K562 (cell line): ENCODE data around the gene TAS2R42. TPM values are rescaled to one million over a fixed set of nuclear protein-coding genes. Genes with fewer than 3 reads are reported as not detected.

Experiments
- ATAC-seq: fragments of 200-7000 bp; cut with Tn5 transposase; 3 replicates; pipeline ENCODE4 v1.9.1; 2020; ENCODE audit warnings: moderate library complexity
- BruUV-seq: library from RNA; stranded (reverse); fragments of 400-500 nt; replicated peaks from 2 replicates; lab custom pipeline; 2021; lab: Mats Ljungman, UMichigan
- CTCF ChIA-PET: fragments of 300-600 bp; formaldehyde crosslinking; extraction: SDS; loops from one replicate; lab custom pipeline; 2021; ENCODE audit warnings: low intra/inter-chr PET ratio; lab: Yijun Ruan, JAX
- POLR2A ChIA-PET: fragments of 300-600, 350-650 bp; sonication (Branson Sonifier 250); formaldehyde crosslinking; extraction: SDS; loops from one replicate; lab custom pipeline; 2021; ENCODE audit warnings: antibody characterized with exemption, inconsistent platforms; lab: Yijun Ruan, JAX
- DNase-seq, 4 experiments: peaks; one replicate each; pipeline versions ENCODE4 v3.0.0 to v3.0.0-alpha.2; 2011 to 2018; ENCODE audit warnings: low spot score in 3 of 4, mixed read lengths in 3 of 4; ENCODE audit errors: extremely low read depth in 1 of 4
- FAIRE-seq: peaks from 2 replicates; lab custom pipeline; 2011; peaks lifted over from hg19 to GRCh38; lab: Jason Lieb, UNC
- H2AFZ ChIP-seq: 2 replicates; pipeline ENCODE4 v1.6.0; 2011; ENCODE audit warnings: low read depth, low read length, control low read depth, inconsistent platforms
- H3K27ac ChIP-seq: fragments of 200-600 bp; 3 replicates; pipeline ENCODE4 v1.8.0; 2011; ENCODE audit warnings: low read depth, mild to moderate bottlenecking, control low read depth, inconsistent platforms, low read length, moderate library complexity, mixed read lengths; ENCODE audit errors: extremely low read depth
- H3K27me3 ChIP-seq, 2 experiments: fragments of 300-600 bp in 1 of 2; 2 replicates in 1 of 2; 3 replicates in 1 of 2; pipeline versions ENCODE4 v1.6.0 to v1.8.0; 2011; ENCODE audit warnings: inconsistent platforms in 2 of 2, low read length in 2 of 2, mild to moderate bottlenecking in 1 of 2, mixed read lengths in 1 of 2, moderate library complexity in 1 of 2; ENCODE audit not compliant: control insufficient read depth in 2 of 2, insufficient read depth in 2 of 2
- H3K36me3 ChIP-seq: fragments of 300-600 bp; 3 replicates; pipeline ENCODE4 v1.8.0; 2011; ENCODE audit warnings: mild to moderate bottlenecking, low read length, inconsistent platforms; ENCODE audit not compliant: control insufficient read depth, insufficient read depth
- H3K4me1 ChIP-seq, 2 experiments: fragments of 200-600 bp in 1 of 2; replicated peaks in 1 of 2; 2 replicates in 1 of 2; 3 replicates in 1 of 2; pipeline versions ENCODE4 v1.5.1 to v1.8.0; 2011; ENCODE audit warnings: inconsistent platforms in 2 of 2, low read length in 2 of 2, mild to moderate bottlenecking in 1 of 2, mixed read lengths in 1 of 2, moderate library complexity in 1 of 2; ENCODE audit not compliant: control insufficient read depth in 2 of 2, insufficient read depth in 2 of 2
- H3K4me2 ChIP-seq: 2 replicates; pipeline ENCODE4 v1.6.1; 2011; ENCODE audit warnings: low read length, control low read depth, inconsistent platforms, mixed read lengths; ENCODE audit not compliant: insufficient read depth
- H3K4me3 ChIP-seq: fragments of 200-600 bp; sonication (generic), shearing (Covaris generic); 2 replicates; pipeline ENCODE4 v1.5.1; 2016; ENCODE audit warnings: control low read depth, inconsistent platforms
- H3K79me2 ChIP-seq: fragments of 200-600 bp; 3 replicates; pipeline ENCODE4 v1.8.0; 2011; ENCODE audit warnings: low read length, inconsistent platforms; ENCODE audit not compliant: control insufficient read depth, insufficient read depth
- H3K9ac ChIP-seq, 2 experiments: 2 replicates each; pipeline versions ENCODE4 v1.6.0 to v1.6.1; 2011; ENCODE audit warnings: low read depth in 2 of 2, low read length in 2 of 2, control low read depth in 1 of 2, inconsistent platforms in 1 of 2, mild to moderate bottlenecking in 1 of 2, mixed read lengths in 1 of 2; ENCODE audit not compliant: insufficient read depth in 1 of 2
- H3K9me1 ChIP-seq: one replicate; pipeline ENCODE4 v1.6.0; 2011; ENCODE audit warnings: inconsistent platforms, mild to moderate bottlenecking, low read length, moderate library complexity; ENCODE audit not compliant: control insufficient read depth, insufficient read depth
- H3K9me3 ChIP-seq: replicated peaks from 2 replicates; pipeline ENCODE4 v1.5.1; 2011; ENCODE audit warnings: low read depth, low read length, inconsistent platforms; ENCODE audit not compliant: control insufficient read depth, insufficient read depth
- H4K20me1 ChIP-seq: replicated peaks from 2 replicates; pipeline ENCODE4 v1.6.1; 2011; ENCODE audit warnings: low read length, inconsistent platforms, mixed read lengths; ENCODE audit not compliant: control insufficient read depth, insufficient read depth
- ARID2 ChIP-seq: fragments of 450-650 bp; IDR thresholded peaks from 2 replicates; pipeline ENCODE4 v1.6.1; 2017; ENCODE audit warnings: antibody characterized with exemption, mild to moderate bottlenecking
- FOXJ3 ChIP-seq: sonication (generic); formaldehyde crosslinking; IDR thresholded peaks from 2 replicates; pipeline ENCODE4 v1.4.0; 2020; ENCODE audit warnings: mild to moderate bottlenecking, missing genetic modification reagents
- MEF2D ChIP-seq: conservative IDR thresholded peaks from 2 replicates; pipeline ENCODE4 v1.6.1; 2016; ENCODE audit warnings: low read depth, missing genetic modification characterization, missing compliant biosample characterization
- SAFB2 ChIP-seq: fragments of 200-400 bp; formaldehyde crosslinking; IDR thresholded peaks from 2 replicates; pipeline ENCODE4 v1.6.1; 2018; ENCODE audit warnings: borderline replicate concordance, low read length, low read depth, moderate library complexity; ENCODE audit not compliant: severe bottlenecking
- TAF7 ChIP-seq: fragments of 450-650 bp; IDR thresholded peaks from 2 replicates; pipeline ENCODE4 v1.6.1; 2016; ENCODE audit warnings: missing genetic modification characterization, missing compliant biosample characterization
- WGBS: fragments of 100-300 bp; shearing (Covaris generic); methylation state at CpG from one replicate; pipeline ENCODE4 v1.1.6; 2016; ENCODE audit warnings: low coverage, mixed read lengths; ENCODE audit not compliant: insufficient coverage; ENCODE audit errors: missing lambda C conversion rate; 5-methylcytosine and 5-hydroxymethylcytosine counted together
- in situ Hi-C: fragments of 300-500 bp; cut with MboI; formaldehyde crosslinking; loops from 4 replicates; pipeline ENCODE4 v1.15.0; 2018; ENCODE audit warnings: inconsistent platforms, mixed read lengths
- intact Hi-C: fragments of 100-400 bp; cut with micrococcal nuclease; formaldehyde crosslinking; loops from 2 replicates; pipeline ENCODE4 v1.14.2; 2022
- polyA plus RNA-seq, 8 experiments: library from polyadenylated mRNA; depleted of rRNA in 4 of 8; stranded (reverse) in 5 of 8; unstranded in 3 of 8; fragments of >200 nt; fragmentation: Nextera tagmentation in 2 of 8; fragmentation: Illumina TruSeq in 1 of 8; extraction: Ambion mirVana in 2 of 8; extraction: Trizol in 1 of 8; gene quantifications; 2 replicates each; pipeline versions ENCODE4 v1.2.1 to v1.2.3, GENCODE V29; 2011 to 2014; ENCODE audit warnings: inconsistent platforms in 1 of 8, missing spikeins in 1 of 8
- total RNA-seq, 7 experiments: library from RNA; depleted of rRNA in 6 of 7; stranded (reverse); fragments of >200 nt in 6 of 7; fragmentation: Illumina TruSeq in 2 of 7; extraction: Trizol in 2 of 7; gene quantifications; 2 replicates each; pipeline versions ENCODE4 v1.2.1 to v1.2.3, GENCODE V29; 2011 to 2021; ENCODE audit warnings: low replicate concordance in 1 of 7
- TF ChIP-seq, protein P1 (sequence below), 3 experiments: IDR thresholded peaks in 2 of 3; conservative IDR thresholded peaks in 1 of 3; 2 replicates each; pipeline ENCODE4 v1.5.1; 2011 to 2012; ENCODE audit warnings: low read length in 3 of 3, mild to moderate bottlenecking in 3 of 3, control low read depth in 2 of 3, improper control_type of control experiment in 1 of 3, inconsistent platforms in 1 of 3, low read depth in 1 of 3, mixed read lengths in 1 of 3, moderate library complexity in 1 of 3; ENCODE audit not compliant: insufficient read depth in 2 of 3

TAS2R42 gene
- total and polyA plus RNA-seq, 9 of the 15 experiments (the other 6 are each of a cell fraction or from before 2014, with no cell fraction given) = not detected

- TF ChIP-seq MEF2D (tag) (no peak), SAFB2 (no peak), ARID2 (no peak), FOXJ3 (CRISPR knock-in tag) (no peak), TAF7 (no peak)
- TF ChIP-seq, protein P1, sequence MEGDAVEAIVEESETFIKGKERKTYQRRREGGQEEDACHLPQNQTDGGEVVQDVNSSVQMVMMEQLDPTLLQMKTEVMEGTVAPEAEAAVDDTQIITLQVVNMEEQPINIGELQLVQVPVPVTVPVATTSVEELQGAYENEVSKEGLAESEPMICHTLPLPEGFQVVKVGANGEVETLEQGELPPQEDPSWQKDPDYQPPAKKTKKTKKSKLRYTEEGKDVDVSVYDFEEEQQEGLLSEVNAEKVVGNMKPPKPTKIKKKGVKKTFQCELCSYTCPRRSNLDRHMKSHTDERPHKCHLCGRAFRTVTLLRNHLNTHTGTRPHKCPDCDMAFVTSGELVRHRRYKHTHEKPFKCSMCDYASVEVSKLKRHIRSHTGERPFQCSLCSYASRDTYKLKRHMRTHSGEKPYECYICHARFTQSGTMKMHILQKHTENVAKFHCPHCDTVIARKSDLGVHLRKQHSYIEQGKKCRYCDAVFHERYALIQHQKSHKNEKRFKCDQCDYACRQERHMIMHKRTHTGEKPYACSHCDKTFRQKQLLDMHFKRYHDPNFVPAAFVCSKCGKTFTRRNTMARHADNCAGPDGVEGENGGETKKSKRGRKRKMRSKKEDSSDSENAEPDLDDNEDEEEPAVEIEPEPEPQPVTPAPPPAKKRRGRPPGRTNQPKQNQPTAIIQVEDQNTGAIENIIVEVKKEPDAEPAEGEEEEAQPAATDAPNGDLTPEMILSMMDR (IDR thresholded peaks at IDR 0.05 in 2 of 3, conservative IDR thresholded peaks at IDR 0.05 in 1 of 3; ENCODE audit: insufficient read depth in 2 of 3, low read depth in 1 of 3, low read length in 3 of 3) = no peak
- Histone ChIP-seq H3K36me3 (peaks cover 7% of the 10 kb centered on the region; the same call in 1 of the 3 replicates), H3K9ac (no peak overlapping the region), H3K9me1 (no peaks in the 10 kb centered on the region), H3K27me3 (no peaks in the 10 kb centered on the region), H3K79me2 (peaks cover 16% of the 10 kb centered on the region), H3K4me3 (no peak overlapping the region), H4K20me1 (no peaks in the 10 kb centered on the region), H3K4me2 (no peak overlapping the region), H3K27ac (no peak overlapping the region), H3K4me1 (peaks cover 0 to 3% of the 10 kb centered on the region in 2 experiments; a peak in 1 of 5 replicates), H3K9me3 (no peaks in the 10 kb centered on the region), H2AFZ (no peak overlapping the region)
- FAIRE-seq (no peak), DNase-seq (no peak), ATAC-seq (no peak)
- POLR2A ChIA-PET = no interaction called here
- no CpG with 5 or more reads among the region's 1 CpG for WGBS
- intact Hi-C loops (no loop called here), in situ Hi-C loops (no loop called here)
- no TSS peak for BruUV-seq
- CTCF ChIA-PET = no interaction called here
These were observed 8.5 kb downstream of the TAS2R42 start for GRCh38 chr12:11178250-11178649.
